Astrocyte (in vitro differentiated cells and primary cell): ENCODE data around the gene CHCHD3. TPM values are rescaled to one million over a fixed set of nuclear protein-coding genes. Genes with fewer than 3 reads are reported as not detected.
A peak's percentile ranks its signal among the peaks of the same experiment; 100 is the strongest.

ENCODE experiments used
- DNase-seq: peaks from one replicate; pipeline ENCODE4 v3.0.0-alpha.2; 2010; ENCODE audit warnings: low read depth
- FAIRE-seq: peaks from 2 replicates; lab custom pipeline; 2011; peaks lifted over from hg19 to GRCh38; lab: Jason Lieb, UNC
- H2AFZ ChIP-seq: 2 replicates; pipeline ENCODE4 v1.6.0; 2012; ENCODE audit warnings: low read depth, low read length, inconsistent platforms
- H3K27ac ChIP-seq: 2 replicates; pipeline ENCODE4 v1.5.1; 2011; ENCODE audit warnings: low read depth, low read length, inconsistent platforms
- H3K27me3 ChIP-seq: 2 replicates; pipeline ENCODE4 v1.6.0; 2011; ENCODE audit warnings: low read length, inconsistent platforms; ENCODE audit not compliant: insufficient read depth
- H3K36me3 ChIP-seq: 2 replicates; pipeline ENCODE4 v1.5.1; 2011; ENCODE audit warnings: low read length, inconsistent platforms; ENCODE audit not compliant: insufficient read depth
- H3K4me1 ChIP-seq: 2 replicates; pipeline ENCODE4 v1.5.1; 2011; ENCODE audit warnings: low read length, inconsistent platforms; ENCODE audit not compliant: insufficient read depth
- H3K4me2 ChIP-seq: 2 replicates; pipeline ENCODE4 v1.6.0; 2012; ENCODE audit warnings: low read length, inconsistent platforms
- H3K4me3 ChIP-seq: 2 replicates; pipeline ENCODE4 v1.5.1; 2011; ENCODE audit warnings: low read depth, mild to moderate bottlenecking, low read length, inconsistent platforms; ENCODE audit not compliant: insufficient read depth
- H3K79me2 ChIP-seq: 2 replicates; pipeline ENCODE4 v1.6.0; 2012; ENCODE audit warnings: mild to moderate bottlenecking, low read length, inconsistent platforms; ENCODE audit not compliant: insufficient read depth
- H3K9ac ChIP-seq: 2 replicates; pipeline ENCODE4 v1.6.0; 2012; ENCODE audit warnings: mild to moderate bottlenecking, low read length, inconsistent platforms
- H3K9me3 ChIP-seq: 2 replicates; pipeline ENCODE4 v1.5.1; 2012; ENCODE audit warnings: low read depth, mild to moderate bottlenecking, low read length, inconsistent platforms; ENCODE audit not compliant: insufficient read depth
- H4K20me1 ChIP-seq: 2 replicates; pipeline ENCODE4 v1.6.0; 2012; ENCODE audit warnings: low read length, inconsistent platforms; ENCODE audit not compliant: insufficient read depth
- H3K27ac Mint-ChIP-seq: one replicate; pipeline ENCODE4 v1.8.0; 2021; ENCODE audit warnings: mild to moderate bottlenecking, mixed read lengths; ENCODE audit not compliant: unreplicated experiment
- H3K27me3 Mint-ChIP-seq: one replicate; pipeline ENCODE4 v1.8.0; 2021; ENCODE audit warnings: low read depth, mixed read lengths; ENCODE audit not compliant: unreplicated experiment
- H3K36me3 Mint-ChIP-seq: one replicate; pipeline ENCODE4 v1.8.0; 2021; ENCODE audit warnings: low read depth, mixed read lengths; ENCODE audit not compliant: unreplicated experiment
- H3K4me1 Mint-ChIP-seq: one replicate; pipeline ENCODE4 v1.8.0; 2021; ENCODE audit warnings: low read depth, mixed read lengths; ENCODE audit not compliant: unreplicated experiment
- H3K4me3 Mint-ChIP-seq: one replicate; pipeline ENCODE4 v1.8.0; 2021; ENCODE audit warnings: mild to moderate bottlenecking, moderate library complexity, mixed read lengths; ENCODE audit not compliant: unreplicated experiment
- H3K9me3 Mint-ChIP-seq: one replicate; pipeline ENCODE4 v1.8.0; 2021; ENCODE audit warnings: mild to moderate bottlenecking, mixed read lengths; ENCODE audit not compliant: unreplicated experiment
- CTCF ChIP-seq: IDR thresholded peaks from 2 replicates; pipeline ENCODE4 v1.5.1; 2011; ENCODE audit warnings: low read depth, mild to moderate bottlenecking, inconsistent platforms, low read length, moderate library complexity; ENCODE audit not compliant: insufficient read depth
- EZH2 ChIP-seq: IDR thresholded peaks from 2 replicates; pipeline ENCODE4 v1.6.1; 2012; ENCODE audit warnings: mild to moderate bottlenecking, low read length, inconsistent platforms; ENCODE audit not compliant: insufficient read depth
- total RNA-seq: library from RNA; stranded (reverse); gene quantifications from 2 replicates; pipeline ENCODE4 v1.2.1, GENCODE V29; 2021

The CHCHD3 gene
- total RNA-seq, 1 donor from 2014 or later, result 63.1 TPM

GRCh38 chr7:132966754-132967469 lies 115.0 kb downstream of the CHCHD3 start:
- Mint-ChIP-seq H3K9me3 (no peaks in the 10 kb centered on the region), H3K27ac (no peak overlapping the region), H3K27me3 (no peaks in the 10 kb centered on the region), H3K4me3 (no peak overlapping the region), H3K36me3 (no peaks in the 10 kb centered on the region), H3K4me1 (peaks cover 2% of the 10 kb centered on the region)
- H4K20me1 ChIP-seq, result peaks cover 28% of the 10 kb centered on the region
- H3K36me3 ChIP-seq, result no peaks in the 10 kb centered on the region
- H2AFZ ChIP-seq, result no peak overlapping the region
- DNase-seq (peak; percentile 11), FAIRE-seq (no peak)
- no peaks in the 10 kb centered on the region for H3K27me3 ChIP-seq
- no peak overlapping the region for H3K27ac ChIP-seq
- H3K9me3 ChIP-seq, result no peaks in the 10 kb centered on the region
- peaks cover 17% of the 10 kb centered on the region for H3K79me2 ChIP-seq
- no peak overlapping the region for H3K4me3 ChIP-seq
- H3K9ac ChIP-seq, result no peak overlapping the region
- no peak overlapping the region for H3K4me2 ChIP-seq
- H3K4me1 ChIP-seq, result peaks cover 6% of the 10 kb centered on the region
- TF ChIP-seq EZH2 (no peak), CTCF (no peak)

DNA sequence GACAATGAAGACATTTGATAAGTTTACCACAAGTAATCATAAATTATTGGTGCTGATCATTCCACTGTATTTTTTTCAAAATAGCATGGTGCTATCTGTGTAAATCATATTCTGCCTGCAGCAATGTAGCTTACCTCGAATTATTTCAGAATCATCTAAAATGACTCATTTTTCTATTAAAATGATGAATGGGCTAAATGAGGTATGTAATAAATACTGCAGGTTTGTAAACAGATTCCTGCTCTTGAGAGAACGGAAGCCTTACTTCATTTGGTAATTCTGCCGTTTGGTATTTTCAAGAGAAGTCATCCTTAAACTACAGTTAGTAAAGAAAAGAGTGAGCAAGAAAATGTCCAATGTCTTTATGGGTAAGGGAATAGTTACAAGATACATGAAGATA lies 115.9 kb downstream of the CHCHD3 start:
- H3K27me3 Mint-ChIP-seq, result no peaks in the 10 kb centered on the region
- no peak for TF ChIP-seq CTCF
- no peak for TF ChIP-seq EZH2
- no peak for DNase-seq
- no peak overlapping the region for H3K27ac Mint-ChIP-seq
- H2AFZ ChIP-seq, result no peak overlapping the region
- H3K79me2 ChIP-seq, result peaks cover 17% of the 10 kb centered on the region
- no peak overlapping the region for H3K27ac ChIP-seq
- no peaks in the 10 kb centered on the region for H3K9me3 ChIP-seq
- H3K4me3 Mint-ChIP-seq, result no peak overlapping the region
- H4K20me1 ChIP-seq, result peaks cover 24% of the 10 kb centered on the region
- H3K4me1 ChIP-seq, result peaks cover 6% of the 10 kb centered on the region
- H3K27me3 ChIP-seq, result no peaks in the 10 kb centered on the region
- FAIRE-seq, result no peak
- no peak overlapping the region for H3K9ac ChIP-seq
- H3K9me3 Mint-ChIP-seq, result no peaks in the 10 kb centered on the region
- no peaks in the 10 kb centered on the region for H3K36me3 Mint-ChIP-seq
- H3K4me1 Mint-ChIP-seq, result peaks cover 2% of the 10 kb centered on the region
- no peak overlapping the region for H3K4me2 ChIP-seq
- no peaks in the 10 kb centered on the region for H3K36me3 ChIP-seq
- H3K4me3 ChIP-seq, result no peak overlapping the region

GRCh38 chr7:132964876-132965275 lies 117.0 kb downstream of the CHCHD3 start:
- Histone ChIP-seq H3K27me3 (no peaks in the 10 kb centered on the region), H3K36me3 (no peaks in the 10 kb centered on the region), H3K9ac (no peak overlapping the region), H3K4me3 (no peak overlapping the region), H3K9me3 (no peaks in the 10 kb centered on the region), H2AFZ (no peak overlapping the region), H4K20me1 (peaks cover 24% of the 10 kb centered on the region), H3K4me2 (no peak overlapping the region), H3K4me1 (peaks cover 6% of the 10 kb centered on the region), H3K79me2 (peaks cover 14% of the 10 kb centered on the region), H3K27ac (no peak overlapping the region)
- Mint-ChIP-seq H3K27ac (no peak overlapping the region), H3K4me1 (peaks cover 2% of the 10 kb centered on the region), H3K27me3 (no peaks in the 10 kb centered on the region), H3K4me3 (no peak overlapping the region), H3K9me3 (no peaks in the 10 kb centered on the region), H3K36me3 (no peaks in the 10 kb centered on the region)
- TF ChIP-seq EZH2 (no peak), CTCF (no peak)
- FAIRE-seq (no peak), DNase-seq (no peak)
